Mesendoderm (in vitro differentiated cells): ENCODE results near the gene IL12RB1.

ENCODE experiments used
- DNase-seq: peaks from one replicate; pipeline ENCODE4 v3.0.0; 2013
- H2AK5ac ChIP-seq: 2 replicates; pipeline ENCODE4 v1.6.1; 2013; ENCODE audit warnings: low read length, inconsistent platforms
- H2BK120ac ChIP-seq: 2 replicates; pipeline ENCODE4 v1.6.1; 2013; ENCODE audit warnings: low read depth, mild to moderate bottlenecking, low read length, moderate library complexity, mixed read lengths
- H2BK15ac ChIP-seq: replicated peaks from 2 replicates; pipeline ENCODE4 v1.6.1; 2013; ENCODE audit warnings: low read depth, mild to moderate bottlenecking, moderate library complexity
- H2BK5ac ChIP-seq: 2 replicates; pipeline ENCODE4 v1.6.1; 2013; ENCODE audit warnings: low read length, inconsistent platforms
- H3K18ac ChIP-seq: 2 replicates; pipeline ENCODE4 v1.6.1; 2013; ENCODE audit warnings: mild to moderate bottlenecking, low read length, mixed read lengths
- H3K23ac ChIP-seq: one replicate; pipeline ENCODE4 v1.6.1; 2013; ENCODE audit warnings: low read length
- H3K27ac ChIP-seq: 2 replicates; pipeline ENCODE4 v1.5.1; 2013; ENCODE audit warnings: low read depth, mild to moderate bottlenecking, inconsistent platforms, low read length, moderate library complexity
- H3K27me3 ChIP-seq: 2 replicates; pipeline ENCODE4 v1.6.1; 2013; ENCODE audit warnings: low read length, control low read depth, mild to moderate bottlenecking, inconsistent platforms; ENCODE audit not compliant: insufficient read depth, poor library complexity
- H3K36me3 ChIP-seq: 2 replicates; pipeline ENCODE4 v1.6.1; 2013; ENCODE audit warnings: low read length, inconsistent platforms; ENCODE audit not compliant: control insufficient read depth, insufficient read depth
- H3K4ac ChIP-seq: one replicate; pipeline ENCODE4 v1.6.1; 2013; ENCODE audit warnings: low read depth, mild to moderate bottlenecking, low read length, moderate library complexity
- H3K4me1 ChIP-seq: 2 replicates; pipeline ENCODE4 v1.6.1; 2013; ENCODE audit warnings: low read depth, low read length, inconsistent platforms; ENCODE audit not compliant: control insufficient read depth
- H3K4me2 ChIP-seq: 2 replicates; pipeline ENCODE4 v1.6.1; 2013; ENCODE audit warnings: low read length
- H3K4me3 ChIP-seq: 2 replicates; pipeline ENCODE4 v1.5.1; 2013; ENCODE audit warnings: mild to moderate bottlenecking, low read length
- H3K56ac ChIP-seq: one replicate; pipeline ENCODE4 v1.6.1; 2013; ENCODE audit warnings: low read length
- H3K79me1 ChIP-seq: 2 replicates; pipeline ENCODE4 v1.6.1; 2013; ENCODE audit warnings: low read length, inconsistent platforms
- H3K79me2 ChIP-seq: 2 replicates; pipeline ENCODE4 v1.6.1; 2013; ENCODE audit warnings: mild to moderate bottlenecking, low read length; ENCODE audit not compliant: control insufficient read depth, insufficient read depth
- H3K9ac ChIP-seq: 2 replicates; pipeline ENCODE4 v1.6.1; 2013; ENCODE audit warnings: low read length, inconsistent platforms
- H4K5ac ChIP-seq: one replicate; pipeline ENCODE4 v1.6.1; 2013; ENCODE audit warnings: low read length
- H4K8ac ChIP-seq: one replicate; pipeline ENCODE4 v1.6.1; 2013; ENCODE audit warnings: low read depth, mild to moderate bottlenecking, control low read depth, low read length, moderate library complexity
- WGBS: extraction: QIAGEN DNeasy Blood & Tissue Kit; methylation state at CpG from one replicate; pipeline ENCODE4 v1.1.7; 2013; ENCODE audit warnings: low lambda C conversion rate, missing lambda C conversion rate; ENCODE audit not compliant: insufficient coverage; ENCODE audit errors: extremely low coverage; 5-methylcytosine and 5-hydroxymethylcytosine counted together

The IL12RB1 gene

GRCh38 chr19:18097993-18098890, 11.5 kb upstream of the IL12RB1 start:
- H3K4me2 ChIP-seq = peak overlapping the region; percentile 25
- H3K9ac ChIP-seq = peak overlapping the region; percentile 47
- no peaks in the 10 kb centered on the region for H3K27me3 ChIP-seq
- no peak overlapping the region for H2BK5ac ChIP-seq
- no peak overlapping the region for H3K27ac ChIP-seq
- H2BK15ac ChIP-seq = no peak overlapping the region
- no peak overlapping the region for H4K5ac ChIP-seq
- no peak overlapping the region for H3K23ac ChIP-seq
- DNase-seq = no peak
- H3K36me3 ChIP-seq = no peaks in the 10 kb centered on the region
- no peak overlapping the region for H3K18ac ChIP-seq
- no peak overlapping the region for H3K4ac ChIP-seq
- H4K8ac ChIP-seq = no peak overlapping the region
- H3K4me3 ChIP-seq = peak overlapping the region; percentile 1
- H2BK120ac ChIP-seq = no peak overlapping the region
- peak overlapping the region; percentile 60 for H3K56ac ChIP-seq
- no peak overlapping the region for H2AK5ac ChIP-seq
- no peaks in the 10 kb centered on the region for H3K79me2 ChIP-seq
- no CpG with 5 or more reads among the region's 22 CpGs for WGBS
- peaks cover 1% of the 10 kb centered on the region for H3K4me1 ChIP-seq
- no peaks in the 10 kb centered on the region for H3K79me1 ChIP-seq

GRCh38 chr19:18097217-18097992, 10.7 kb upstream of the IL12RB1 start, which contains the start of gene MAST3:
TSS of gene MAST3 (plus strand) at chr19:18097778. CDS start at chr19:18097793, 15 bp downstream.
- no peak within 1 kb of the TSS for H4K8ac ChIP-seq
- no peak within 1 kb of the TSS for H3K4ac ChIP-seq
- H3K4me2 ChIP-seq = peak within 1 kb of the TSS; percentile 25
- no peak within 1 kb of the TSS for H3K18ac ChIP-seq
- H4K5ac ChIP-seq = no peak within 1 kb of the TSS
- no peak within 1 kb of the TSS for H2BK5ac ChIP-seq
- H3K56ac ChIP-seq = peak within 1 kb of the TSS; percentile 53
- no peak within 1 kb of the TSS for H2AK5ac ChIP-seq
- no peak within 1 kb of the TSS for H3K23ac ChIP-seq
- no peaks in the 10 kb centered on the region for H3K36me3 ChIP-seq
- peak within 1 kb of the TSS; percentile 29 for H3K9ac ChIP-seq
- H3K79me2 ChIP-seq = no peaks in the 10 kb centered on the region
- peak; percentile 86 for DNase-seq
- peak within 1 kb of the TSS; percentile 1 for H3K4me3 ChIP-seq
- H2BK120ac ChIP-seq = no peak within 1 kb of the TSS
- no peaks in the 10 kb centered on the region for H3K79me1 ChIP-seq
- no peak within 1 kb of the TSS for H3K27ac ChIP-seq
- WGBS = no CpG with 5 or more reads among the region's 54 CpGs
- no peaks in the 10 kb centered on the region for H3K27me3 ChIP-seq
- no peak within 1 kb of the TSS for H2BK15ac ChIP-seq
- H3K4me1 ChIP-seq = peaks cover 1% of the 10 kb centered on the region

GRCh38 chr19:18096258-18096657, 9.5 kb upstream of the IL12RB1 start:
- H3K4ac ChIP-seq = no peak overlapping the region
- H3K27me3 ChIP-seq = no peaks in the 10 kb centered on the region
- H2BK120ac ChIP-seq = no peak overlapping the region
- H2AK5ac ChIP-seq = no peak overlapping the region
- H4K5ac ChIP-seq = no peak overlapping the region
- no peaks in the 10 kb centered on the region for H3K79me2 ChIP-seq
- H2BK5ac ChIP-seq = no peak overlapping the region
- no peak overlapping the region for H4K8ac ChIP-seq
- H3K18ac ChIP-seq = no peak overlapping the region
- no peak for DNase-seq
- no peak overlapping the region for H2BK15ac ChIP-seq
- no peaks in the 10 kb centered on the region for H3K79me1 ChIP-seq
- H3K9ac ChIP-seq = no peak overlapping the region
- no peak overlapping the region for H3K27ac ChIP-seq
- H3K23ac ChIP-seq = no peak overlapping the region
- H3K56ac ChIP-seq = no peak overlapping the region
- H3K36me3 ChIP-seq = no peaks in the 10 kb centered on the region
- no peak overlapping the region for H3K4me3 ChIP-seq
- H3K4me2 ChIP-seq = no peak overlapping the region
- H3K4me1 ChIP-seq = peaks cover 1% of the 10 kb centered on the region
- WGBS = no CpG with 5 or more reads among the region's 2 CpGs

GRCh38 chr19:18093439-18094161, 6.9 kb upstream of the IL12RB1 start:
- Histone ChIP-seq H3K23ac (no peak overlapping the region), H3K36me3 (no peaks in the 10 kb centered on the region), H3K27ac (no peak overlapping the region), H2BK5ac (no peak overlapping the region), H4K5ac (peak overlapping the region; percentile 39), H2BK120ac (no peak overlapping the region), H3K4ac (no peak overlapping the region), H3K79me2 (no peaks in the 10 kb centered on the region), H3K18ac (no peak overlapping the region), H3K56ac (no peak overlapping the region), H3K9ac (no peak overlapping the region), H3K4me3 (no peak overlapping the region), H3K4me1 (no peaks in the 10 kb centered on the region), H3K79me1 (no peaks in the 10 kb centered on the region), H3K27me3 (no peaks in the 10 kb centered on the region), H3K4me2 (no peak overlapping the region), H4K8ac (no peak overlapping the region), H2AK5ac (no peak overlapping the region), H2BK15ac (no peak overlapping the region)
- DNase-seq = peak; percentile 63
- WGBS = 100% methylated on average over 1 of the region's 6 CpGs

- H3K36me3 ChIP-seq = no peaks in the 10 kb centered on the region
- no peaks in the 10 kb centered on the region for H3K79me1 ChIP-seq
- no peaks in the 10 kb centered on the region for H3K27me3 ChIP-seq
- no peak for DNase-seq
- H3K4me3 ChIP-seq = no peak overlapping the region
- no peak overlapping the region for H4K5ac ChIP-seq
- no peak overlapping the region for H2BK5ac ChIP-seq
- H2BK15ac ChIP-seq = no peak overlapping the region
- H3K79me2 ChIP-seq = no peaks in the 10 kb centered on the region
- H2BK120ac ChIP-seq = no peak overlapping the region
- H3K56ac ChIP-seq = no peak overlapping the region
- no peak overlapping the region for H4K8ac ChIP-seq
- no peaks in the 10 kb centered on the region for H3K4me1 ChIP-seq
- no peak overlapping the region for H3K23ac ChIP-seq
- WGBS = no CpG with 5 or more reads among the region's 12 CpGs
- no peak overlapping the region for H3K27ac ChIP-seq
- H3K4me2 ChIP-seq = no peak overlapping the region
- H3K4ac ChIP-seq = no peak overlapping the region
- H2AK5ac ChIP-seq = no peak overlapping the region
- H3K9ac ChIP-seq = no peak overlapping the region
- no peak overlapping the region for H3K18ac ChIP-seq
These were observed 4.5 kb upstream of the IL12RB1 start for GRCh38 chr19:18091217-18091608.
